Stimulated activated naive CD8-positive, alpha-beta T cell treated with anti-CD3 and anti-CD28 coated beads, Interleukin-15, amount 100 ng/mL, for 72 hours (primary cell): ENCODE data around the gene ASIC4.

ENCODE experiments used
- ATAC-seq: fragments of 150-1000 bp; cut with Tn5 transposase; 2 replicates; pipeline ENCODE4 v1.10.0; 2021; ENCODE audit warnings: mild to moderate bottlenecking, moderate library complexity
- DNase-seq, 2 donors: peaks; one replicate each; pipeline ENCODE4 v3.0.0; 2021 to 2022
- H3K27ac Mint-ChIP-seq, 2 donors: one replicate each; pipeline ENCODE4 v1.8.0; 2022; ENCODE audit warnings: mild to moderate bottlenecking in 2 of 2, mixed read lengths in 2 of 2, moderate library complexity in 2 of 2
- H3K27me3 Mint-ChIP-seq: one replicate; pipeline ENCODE4 v1.8.0; 2022; ENCODE audit warnings: mixed read lengths
- H3K4me1 Mint-ChIP-seq: one replicate; pipeline ENCODE4 v1.8.0; 2022; ENCODE audit warnings: mild to moderate bottlenecking, mixed read lengths
- H3K4me3 Mint-ChIP-seq, 2 donors: one replicate each; pipeline ENCODE4 v1.8.0; 2022; ENCODE audit warnings: mild to moderate bottlenecking in 2 of 2, mixed read lengths in 2 of 2, moderate library complexity in 1 of 2
- H3K9me3 Mint-ChIP-seq, 2 donors: one replicate each; pipeline ENCODE4 v1.8.0; 2022; ENCODE audit warnings: mixed read lengths in 2 of 2

Gene ASIC4

DNA sequence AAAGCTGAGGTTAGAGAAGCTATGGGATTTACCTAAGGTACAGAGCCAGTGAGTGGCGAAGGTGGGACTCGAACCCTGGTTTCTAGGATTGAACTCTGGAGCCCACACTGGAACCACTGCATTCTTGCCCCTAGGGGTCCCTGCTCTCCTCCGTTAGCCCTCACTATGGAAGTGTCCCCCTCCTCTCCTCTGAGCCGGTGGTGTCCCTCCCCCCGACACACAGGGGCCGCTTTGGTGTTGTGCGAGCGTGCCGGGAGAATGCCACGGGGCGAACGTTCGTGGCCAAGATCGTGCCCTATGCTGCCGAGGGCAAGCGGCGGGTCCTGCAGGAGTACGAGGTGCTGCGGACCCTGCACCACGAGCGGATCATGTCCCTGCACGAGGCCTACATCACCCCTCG, 24.1 kb upstream of the ASIC4 start:
- H3K4me3 Mint-ChIP-seq, result no peak overlapping the region
- no peak for ATAC-seq

GRCh38 chr2:219490600-219491130, 23.6 kb upstream of the ASIC4 start:
- no peak overlapping the region for H3K27ac Mint-ChIP-seq
- H3K4me1 Mint-ChIP-seq, result no peaks in the 10 kb centered on the region
- ATAC-seq, result no peak
- H3K4me3 Mint-ChIP-seq, result no peak overlapping the region
- DNase-seq, result no peak
- H3K9me3 Mint-ChIP-seq, result no peaks in the 10 kb centered on the region
- H3K27me3 Mint-ChIP-seq, result peaks cover 89% of the 10 kb centered on the region

More for the DNA sequence above, 24.1 kb upstream of the ASIC4 start:
- H3K4me1 Mint-ChIP-seq, result no peaks in the 10 kb centered on the region
- no peak for DNase-seq
- no peaks in the 10 kb centered on the region for H3K9me3 Mint-ChIP-seq
- H3K27me3 Mint-ChIP-seq, result peaks cover 89% of the 10 kb centered on the region
- H3K27ac Mint-ChIP-seq, result no peak overlapping the region

GRCh38 chr2:219491278-219491963, 22.9 kb upstream of the ASIC4 start:
- H3K27ac Mint-ChIP-seq, result no peak overlapping the region
- peaks cover 89% of the 10 kb centered on the region for H3K27me3 Mint-ChIP-seq
- no peak overlapping the region for H3K4me3 Mint-ChIP-seq
- peaks cover 4% of the 10 kb centered on the region for H3K4me1 Mint-ChIP-seq
- DNase-seq, result no peak
- no peak for ATAC-seq
- H3K9me3 Mint-ChIP-seq, result no peaks in the 10 kb centered on the region

GRCh38 chr2:219492575-219492974, 21.7 kb upstream of the ASIC4 start:
- DNase-seq, result no peak
- Mint-ChIP-seq H3K27ac (no peak overlapping the region), H3K4me1 (peaks cover 16% of the 10 kb centered on the region), H3K27me3 (peaks cover 89% of the 10 kb centered on the region), H3K9me3 (no peaks in the 10 kb centered on the region), H3K4me3 (no peak overlapping the region)
- no peak for ATAC-seq

- Mint-ChIP-seq H3K27me3 (peaks cover 89% of the 10 kb centered on the region), H3K27ac (no peak overlapping the region), H3K9me3 (no peaks in the 10 kb centered on the region), H3K4me3 (no peak overlapping the region), H3K4me1 (peaks cover 21% of the 10 kb centered on the region)
- ATAC-seq, result no peak
- DNase-seq, result no peak
Observed at GRCh38 chr2:219493086-219493485, 21.2 kb upstream of the ASIC4 start.

DNA sequence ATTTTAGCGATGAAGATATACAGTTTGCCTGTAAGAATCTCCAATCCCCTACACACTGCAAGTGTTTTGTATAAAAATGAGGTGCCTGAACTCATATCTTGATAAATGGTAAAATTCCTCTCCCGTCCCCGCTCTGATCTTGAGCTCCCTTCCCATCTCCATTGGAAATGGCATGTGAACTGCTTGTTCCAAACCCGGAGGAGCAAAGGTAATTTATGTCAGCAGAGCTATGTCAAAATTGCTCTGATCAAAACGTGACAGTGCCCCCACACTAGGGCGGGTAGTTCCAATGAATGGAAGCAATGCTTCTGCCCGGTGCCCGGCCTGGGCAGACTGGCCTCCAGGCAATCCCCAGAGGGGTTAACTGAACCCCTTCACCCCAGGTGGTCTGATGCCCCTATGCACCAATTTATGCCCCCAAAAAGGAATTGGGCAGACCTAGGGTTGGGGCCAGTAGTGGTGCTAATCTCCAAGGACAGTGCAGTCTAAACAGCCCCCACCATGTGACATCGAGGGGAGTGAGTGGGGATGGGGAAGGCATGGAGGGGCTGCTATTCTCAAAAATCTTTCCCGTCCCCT, 19.2 kb upstream of the ASIC4 start:
- H3K4me3 Mint-ChIP-seq, result no peak overlapping the region
- H3K4me1 Mint-ChIP-seq, result peaks cover 41% of the 10 kb centered on the region
- no peak for DNase-seq
- H3K27ac Mint-ChIP-seq, result no peak overlapping the region
- H3K9me3 Mint-ChIP-seq, result no peaks in the 10 kb centered on the region
- H3K27me3 Mint-ChIP-seq, result peaks cover 78% of the 10 kb centered on the region
- no peak for ATAC-seq

- Mint-ChIP-seq H3K4me1 (peaks cover 44% of the 10 kb centered on the region), H3K27me3 (peaks cover 73% of the 10 kb centered on the region), H3K4me3 (no peak overlapping the region), H3K27ac (no peak overlapping the region), H3K9me3 (no peaks in the 10 kb centered on the region)
- DNase-seq, result peak; percentile 56 to 59
- ATAC-seq, result peak; percentile 47
Observed at GRCh38 chr2:219495531-219496122, 18.7 kb upstream of the ASIC4 start.

GRCh38 chr2:219496247-219496824, 17.9 kb upstream of the ASIC4 start:
- H3K4me3 Mint-ChIP-seq, result peak overlapping the region in 1 of 2 donors; percentile 97
- H3K27ac Mint-ChIP-seq, result peak overlapping the region in 1 of 2 donors; percentile 86
- H3K9me3 Mint-ChIP-seq, result no peaks in the 10 kb centered on the region
- H3K4me1 Mint-ChIP-seq, result peaks cover 48% of the 10 kb centered on the region
- peaks cover 70% of the 10 kb centered on the region for H3K27me3 Mint-ChIP-seq
- DNase-seq, result no peak
- ATAC-seq, result no peak

DNA sequence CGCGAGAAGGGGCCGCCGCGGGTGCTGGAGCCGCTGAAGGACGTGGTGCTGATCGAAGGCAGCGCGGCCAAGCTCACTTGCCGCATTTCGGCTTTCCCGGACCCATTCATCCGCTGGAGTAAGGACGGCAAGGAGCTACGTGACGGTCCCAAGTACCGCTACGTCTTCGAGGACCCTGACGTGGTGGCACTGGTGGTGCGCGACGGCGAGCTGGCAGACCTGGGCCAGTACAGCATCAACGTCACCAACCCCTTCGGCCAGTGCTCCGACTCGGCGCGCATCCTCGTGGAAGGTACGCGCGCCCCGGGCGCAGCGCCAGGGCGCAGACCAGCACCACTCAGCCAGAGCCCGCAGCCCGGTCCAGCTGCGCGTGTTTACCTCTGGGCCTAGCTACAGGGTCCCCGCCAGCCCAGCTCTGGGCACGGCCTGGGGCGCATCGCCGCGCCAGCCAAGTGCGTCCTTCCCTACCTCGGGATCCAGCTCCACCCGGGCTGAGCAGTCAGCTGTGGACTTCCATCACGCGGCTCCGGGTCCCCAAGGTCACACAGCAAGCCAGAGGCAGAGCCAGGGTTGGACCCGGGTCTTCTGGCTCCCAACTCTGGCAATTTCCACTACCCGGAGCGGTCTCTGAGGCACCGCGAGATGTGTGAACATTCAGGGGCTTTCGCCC, 17.3 kb upstream of the ASIC4 start:
- Mint-ChIP-seq H3K27ac (no peak overlapping the region), H3K9me3 (no peaks in the 10 kb centered on the region), H3K27me3 (peaks cover 66% of the 10 kb centered on the region)

DNA sequence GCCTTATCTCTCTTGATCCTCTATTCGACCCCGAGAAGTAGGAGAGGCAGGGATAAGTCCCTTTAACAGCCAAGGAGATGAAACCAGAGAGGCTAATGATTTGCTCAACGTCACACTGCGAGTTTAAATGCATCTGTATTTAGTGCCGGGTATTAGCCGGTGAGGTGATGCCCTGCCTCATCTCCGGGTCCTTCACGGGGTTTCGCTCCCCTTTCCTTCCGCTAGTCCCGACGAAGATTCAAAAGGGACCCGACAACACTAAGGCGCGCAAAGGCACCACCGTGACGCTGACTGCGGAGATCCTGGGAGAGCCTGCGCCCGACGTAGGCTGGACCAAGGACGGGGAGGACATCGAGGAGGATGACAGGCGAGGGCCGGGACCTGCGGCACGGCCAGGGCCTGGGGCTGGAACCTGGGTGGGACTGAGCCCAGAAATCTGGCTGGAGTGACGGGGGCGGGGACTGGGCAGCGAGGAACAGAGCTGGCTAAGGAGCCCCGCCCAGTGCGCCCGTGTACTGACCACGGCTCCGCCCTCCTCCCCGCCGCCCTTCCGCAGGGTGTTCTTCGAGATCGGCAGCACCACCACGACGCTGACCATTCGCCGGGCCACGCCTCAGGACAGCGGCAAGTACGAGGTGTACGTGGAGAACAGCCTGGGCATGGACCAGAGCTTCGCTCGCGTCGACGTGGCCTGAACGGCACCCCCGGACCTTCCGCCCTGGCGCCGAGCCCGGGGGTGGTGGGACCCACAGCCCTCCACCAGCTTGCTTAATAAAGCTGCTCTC, 16.6 kb upstream of the ASIC4 start:
- H3K27me3 Mint-ChIP-seq, result peaks cover 59% of the 10 kb centered on the region
- peak; percentile 5 for ATAC-seq
- H3K4me3 Mint-ChIP-seq, result peak overlapping the region; percentile 97
- DNase-seq, result peak in 1 of 2 donors; percentile 32
- H3K9me3 Mint-ChIP-seq, result no peaks in the 10 kb centered on the region
- H3K4me1 Mint-ChIP-seq, result peaks cover 55% of the 10 kb centered on the region
- no peak overlapping the region for H3K27ac Mint-ChIP-seq

More for the DNA sequence above, 17.3 kb upstream of the ASIC4 start:
- Mint-ChIP-seq H3K4me3 (peak overlapping the region; percentile 97), H3K4me1 (peaks cover 54% of the 10 kb centered on the region)
- ATAC-seq (no peak), DNase-seq (no peak)

- Mint-ChIP-seq H3K27me3 (peaks cover 51% of the 10 kb centered on the region), H3K4me3 (peak within 1 kb of the TSS; percentile 97), H3K27ac (peak within 1 kb of the TSS; percentile 87 to 93), H3K9me3 (no peaks in the 10 kb centered on the region), H3K4me1 (peaks cover 55% of the 10 kb centered on the region)
- peak; percentile 90 to 94 for DNase-seq
- ATAC-seq, result peak; percentile 93
Observed at GRCh38 chr2:219498280-219499057, 15.8 kb upstream of the ASIC4 start, which contains the start of gene GMPPA. TSS of gene GMPPA (plus strand) at chr2:219498891. CDS start at chr2:219499976, 1,085 bp downstream.

DNA sequence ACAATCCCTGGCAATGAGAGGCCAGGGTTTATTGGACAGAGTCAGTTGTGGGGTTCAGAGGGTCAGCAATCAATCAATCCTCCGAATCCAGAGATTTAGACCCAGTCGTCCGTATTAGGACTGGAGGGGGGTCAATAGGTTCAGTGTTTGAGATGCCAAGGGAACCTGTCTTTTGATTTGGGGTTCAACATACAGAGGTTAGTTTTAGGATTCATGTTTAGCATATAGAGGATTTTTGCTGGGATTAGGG, 15.3 kb upstream of the ASIC4 start:
- Mint-ChIP-seq H3K4me3 (peak overlapping the region; percentile 97), H3K9me3 (no peaks in the 10 kb centered on the region), H3K27ac (peak overlapping the region; percentile 67 to 87), H3K4me1 (peaks cover 55% of the 10 kb centered on the region), H3K27me3 (peaks cover 46% of the 10 kb centered on the region)
- ATAC-seq (no peak), DNase-seq (no peak)

- no peaks in the 10 kb centered on the region for H3K9me3 Mint-ChIP-seq
- peaks cover 55% of the 10 kb centered on the region for H3K4me1 Mint-ChIP-seq
- H3K27ac Mint-ChIP-seq, result peak overlapping the region; percentile 67 to 87
Observed at GRCh38 chr2:219499555-219499954, 14.7 kb upstream of the ASIC4 start.

GRCh38 chr2:219500135-219500534, 14.1 kb upstream of the ASIC4 start:
- no peak overlapping the region for H3K27ac Mint-ChIP-seq
- H3K27me3 Mint-ChIP-seq, result peaks cover 35% of the 10 kb centered on the region
- ATAC-seq (no peak), DNase-seq (no peak)
- peaks cover 55% of the 10 kb centered on the region for H3K4me1 Mint-ChIP-seq
- no peaks in the 10 kb centered on the region for H3K9me3 Mint-ChIP-seq
- peak overlapping the region; percentile 97 for H3K4me3 Mint-ChIP-seq

More at GRCh38 chr2:219499555-219499954, 14.7 kb upstream of the ASIC4 start:
- H3K27me3 Mint-ChIP-seq, result peaks cover 40% of the 10 kb centered on the region
- DNase-seq (no peak), ATAC-seq (no peak)
- H3K4me3 Mint-ChIP-seq, result peak overlapping the region; percentile 97
